Activated naive CD4-positive, alpha-beta T cell treated with anti-CD3 and anti-CD28 coated beads, Interleukin-2, amount 50 U/mL, for 24 hours (primary cell): Measurements from ENCODE around the gene S100A12.
"Not testable (repeated sequence)": the region's sequence is repeated elsewhere in the genome, so short reads cannot be mapped to it uniquely, and the experiment has no call there.

ENCODE experiments used
- H3K27ac Mint-ChIP-seq: one replicate; pipeline ENCODE4 v1.8.0; 2021; ENCODE audit warnings: mild to moderate bottlenecking, mixed read lengths
- H3K27me3 Mint-ChIP-seq: one replicate; pipeline ENCODE4 v1.8.0; 2021; ENCODE audit warnings: mixed read lengths
- H3K36me3 Mint-ChIP-seq: one replicate; pipeline ENCODE4 v1.8.0; 2021; ENCODE audit warnings: mixed read lengths
- H3K4me1 Mint-ChIP-seq: one replicate; pipeline ENCODE4 v1.8.0; 2021; ENCODE audit warnings: mixed read lengths
- H3K4me3 Mint-ChIP-seq: one replicate; pipeline ENCODE4 v1.8.0; 2021; ENCODE audit warnings: mild to moderate bottlenecking, mixed read lengths
- H3K9me3 Mint-ChIP-seq: one replicate; pipeline ENCODE4 v1.8.0; 2021; ENCODE audit warnings: mixed read lengths

Gene S100A12

DNA sequence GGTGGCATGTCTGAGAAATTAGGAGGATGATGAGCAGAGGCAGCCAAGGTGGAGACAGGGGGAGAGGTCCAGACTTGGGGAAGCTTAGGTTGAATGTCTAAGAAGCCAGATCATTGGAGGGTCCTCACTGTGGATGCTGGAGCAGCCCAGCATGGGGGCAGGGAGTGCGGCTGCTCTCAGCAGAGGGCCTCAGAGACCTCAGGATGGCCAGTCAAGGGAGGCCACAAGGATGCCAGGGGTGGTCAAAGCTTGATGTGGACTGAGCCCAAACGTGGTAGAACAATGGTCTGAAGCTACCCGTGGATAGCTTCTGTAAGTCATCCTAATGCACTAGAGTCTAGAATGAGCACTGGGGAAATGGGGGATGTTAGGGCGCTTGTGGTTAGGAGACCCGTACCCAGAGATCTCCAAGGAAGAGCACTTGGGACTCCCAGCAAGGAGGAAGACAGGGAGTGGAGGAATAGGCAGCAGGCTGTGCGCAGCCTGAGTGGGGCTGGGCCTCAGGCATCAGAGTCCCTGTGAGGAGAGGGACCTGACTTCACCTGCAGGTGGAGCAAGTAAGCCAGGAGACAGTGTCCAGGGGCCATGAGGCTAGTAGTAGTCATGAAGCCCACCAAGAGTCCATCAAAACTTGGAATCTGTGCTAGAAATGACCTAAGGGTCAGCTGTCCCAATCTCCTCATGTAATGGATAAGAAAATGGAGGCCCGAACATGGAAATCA, 22.0 kb downstream of the S100A12 start:
- peaks cover 18% of the 10 kb centered on the region for H3K4me1 Mint-ChIP-seq
- H3K27me3 Mint-ChIP-seq: peaks cover 2% of the 10 kb centered on the region

DNA sequence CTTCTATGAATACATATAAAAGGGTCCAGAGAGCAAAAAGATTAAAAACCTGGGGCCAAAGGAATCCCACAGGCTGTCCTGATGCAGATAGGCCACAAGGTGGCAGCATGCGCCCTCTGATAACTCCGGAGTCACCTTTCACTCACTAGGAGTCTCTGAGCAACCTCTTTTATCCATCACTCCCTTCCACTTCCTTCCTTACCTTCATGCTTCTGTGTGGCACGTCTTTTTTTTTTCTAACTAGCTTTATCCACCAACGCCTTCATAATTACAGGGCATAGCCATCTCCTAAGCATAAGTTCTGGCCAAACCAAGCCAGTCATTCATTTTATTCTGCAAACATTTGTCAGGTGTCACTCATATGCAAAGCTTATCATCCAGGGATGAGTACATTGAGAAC, 22.9 kb downstream of the S100A12 start:
- Mint-ChIP-seq H3K36me3 (no peaks in the 10 kb centered on the region), H3K9me3 (no peaks in the 10 kb centered on the region), H3K27me3 (peaks cover 2% of the 10 kb centered on the region)

More for the DNA sequence above, 22.0 kb downstream of the S100A12 start:
- H3K9me3 Mint-ChIP-seq: no peaks in the 10 kb centered on the region
- H3K36me3 Mint-ChIP-seq: no peaks in the 10 kb centered on the region
- H3K4me3 Mint-ChIP-seq: no peak overlapping the region
- H3K27ac Mint-ChIP-seq: peak overlapping the region; percentile 9

DNA sequence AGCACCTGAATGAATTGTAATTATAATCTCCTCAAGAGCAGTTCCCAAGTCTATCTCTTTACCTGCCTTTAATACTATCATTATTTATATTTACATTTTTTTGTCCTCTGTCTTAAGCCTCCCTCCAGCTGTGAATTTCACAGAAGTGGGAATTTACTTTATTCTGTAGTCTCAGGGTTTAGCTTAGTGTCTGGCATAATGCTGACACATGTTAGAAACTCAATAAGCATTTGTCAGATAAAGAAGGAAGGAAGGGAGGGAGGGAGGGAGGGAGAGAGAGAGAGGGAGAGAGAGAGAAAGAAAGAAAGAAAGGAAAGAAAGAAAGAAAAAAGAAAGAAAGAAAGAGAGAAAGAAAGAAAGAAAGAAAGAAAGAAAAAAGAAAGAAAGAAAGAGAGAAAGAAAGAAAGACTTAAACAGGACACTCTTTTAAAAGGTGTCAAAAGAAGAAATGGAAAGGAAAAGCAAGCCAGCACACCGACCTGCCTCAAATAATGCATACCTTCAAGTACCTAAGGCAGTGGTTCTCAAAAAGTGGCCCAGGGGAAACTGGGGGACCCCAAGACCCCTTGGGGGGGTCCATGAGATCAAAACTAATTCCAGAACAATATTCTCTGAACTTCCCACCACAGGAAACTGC, 25.0 kb downstream of the S100A12 start:
- no peak overlapping the region for H3K4me3 Mint-ChIP-seq
- peaks cover 14% of the 10 kb centered on the region for H3K4me1 Mint-ChIP-seq
- H3K9me3 Mint-ChIP-seq: no peaks in the 10 kb centered on the region
- peaks cover 7% of the 10 kb centered on the region for H3K27me3 Mint-ChIP-seq
- H3K36me3 Mint-ChIP-seq: no peaks in the 10 kb centered on the region
- no peak overlapping the region for H3K27ac Mint-ChIP-seq

More for the DNA sequence above, 22.9 kb downstream of the S100A12 start:
- Mint-ChIP-seq H3K27ac (peak overlapping the region; percentile 19), H3K4me3 (no peak overlapping the region), H3K4me1 (peaks cover 10% of the 10 kb centered on the region)

DNA sequence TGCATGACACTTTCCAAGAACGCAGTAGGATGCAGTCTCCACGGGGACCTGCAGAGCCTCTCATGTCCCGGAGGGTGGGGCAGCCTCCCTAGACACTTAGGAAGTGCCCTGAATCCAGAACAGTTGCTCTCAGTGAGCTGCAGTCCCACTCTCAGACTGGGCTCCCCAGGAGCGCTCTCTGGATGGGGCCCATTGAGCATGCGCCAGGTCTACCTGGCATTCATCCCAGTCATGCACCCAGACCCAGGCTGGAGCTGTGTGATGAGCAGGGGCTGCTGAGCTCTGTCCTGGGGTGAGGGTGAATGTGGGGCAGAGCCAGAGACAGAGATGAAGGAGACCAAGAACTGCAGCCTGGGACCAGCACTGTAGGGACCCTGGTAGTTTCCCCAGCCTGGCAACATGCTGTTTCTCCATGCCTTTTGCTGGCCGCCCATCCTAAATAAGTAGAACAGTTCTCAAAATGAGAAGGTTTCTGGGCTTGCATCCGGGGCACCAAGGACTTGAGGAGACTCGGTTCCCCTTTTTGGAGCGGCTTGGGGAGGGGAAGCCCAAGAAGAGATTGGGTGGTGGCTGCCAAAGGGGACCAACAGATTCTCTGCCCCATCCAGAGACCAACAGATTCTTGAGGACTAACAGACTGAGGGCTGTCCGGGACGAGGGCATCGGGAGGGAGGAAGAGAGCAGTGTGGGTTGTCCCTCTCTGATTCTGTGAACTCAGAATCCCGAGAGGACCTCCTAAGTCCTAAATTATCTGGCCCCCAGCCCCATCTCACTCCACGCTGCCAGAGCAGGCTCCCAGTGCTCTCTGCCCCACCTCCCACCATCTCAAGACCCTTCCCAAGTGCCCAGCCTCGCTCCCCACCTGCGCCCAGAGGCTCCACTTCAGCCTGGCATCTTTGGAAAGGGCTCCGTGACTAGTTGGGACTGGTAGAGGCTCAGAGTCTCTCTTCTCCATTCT, 25.8 kb downstream of the S100A12 start:
- Mint-ChIP-seq H3K27ac (no peak overlapping the region), H3K9me3 (no peaks in the 10 kb centered on the region), H3K4me1 (peaks cover 20% of the 10 kb centered on the region), H3K36me3 (no peaks in the 10 kb centered on the region), H3K4me3 (no peak overlapping the region), H3K27me3 (peaks cover 8% of the 10 kb centered on the region)

DNA sequence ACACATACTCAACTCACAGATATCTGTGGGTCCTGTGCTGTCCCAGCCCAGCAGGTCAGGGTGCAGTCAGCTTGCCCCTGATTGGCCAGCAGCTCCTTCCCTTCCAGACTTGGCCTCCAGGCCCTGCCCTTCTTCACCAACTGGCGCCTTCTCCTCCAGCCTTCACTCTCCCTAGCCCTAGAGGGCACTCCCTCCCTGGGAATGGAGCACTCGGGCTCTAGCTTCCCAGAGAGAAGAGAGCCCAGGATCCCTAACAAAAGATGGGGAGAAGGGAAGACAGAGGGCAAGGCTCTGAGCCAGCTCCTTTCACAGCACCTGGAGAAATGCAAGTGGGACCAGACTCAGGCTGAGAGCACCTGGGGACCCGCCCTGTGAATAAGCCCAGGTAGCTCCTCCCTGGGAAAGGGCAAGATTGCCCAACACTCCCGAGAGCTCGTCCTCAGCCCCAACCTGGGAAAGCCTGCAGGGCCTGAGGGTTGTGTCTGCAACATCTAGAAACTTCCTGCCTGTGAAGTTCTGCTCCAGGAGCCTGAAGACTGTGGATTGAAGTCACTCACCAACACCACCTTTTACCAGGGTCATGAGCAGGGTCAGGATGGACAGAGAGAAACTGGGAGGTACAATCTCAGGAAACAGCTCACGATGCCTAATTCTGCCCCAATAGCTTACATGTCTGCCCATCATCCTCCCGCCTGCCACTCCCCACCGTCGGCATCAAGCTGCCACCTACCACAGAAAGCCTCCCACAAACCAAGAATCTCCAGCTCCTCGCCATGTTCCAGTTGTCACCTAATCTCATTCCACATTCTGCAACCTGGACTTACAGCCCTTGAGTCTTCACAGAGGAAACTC, 26.7 kb downstream of the S100A12 start, which contains the start of gene PGLYRP4:
TSS of gene PGLYRP4 (minus strand) at position 331 of the 852 bp plus-strand sequence. CDS start 909 bp downstream, outside the sequence.
- peaks cover 24% of the 10 kb centered on the region for H3K4me1 Mint-ChIP-seq
- no peaks in the 10 kb centered on the region for H3K9me3 Mint-ChIP-seq
- no peak within 1 kb of the TSS for H3K4me3 Mint-ChIP-seq
- peaks cover 11% of the 10 kb centered on the region for H3K27me3 Mint-ChIP-seq
- no peak within 1 kb of the TSS for H3K27ac Mint-ChIP-seq
- no peaks in the 10 kb centered on the region for H3K36me3 Mint-ChIP-seq

DNA sequence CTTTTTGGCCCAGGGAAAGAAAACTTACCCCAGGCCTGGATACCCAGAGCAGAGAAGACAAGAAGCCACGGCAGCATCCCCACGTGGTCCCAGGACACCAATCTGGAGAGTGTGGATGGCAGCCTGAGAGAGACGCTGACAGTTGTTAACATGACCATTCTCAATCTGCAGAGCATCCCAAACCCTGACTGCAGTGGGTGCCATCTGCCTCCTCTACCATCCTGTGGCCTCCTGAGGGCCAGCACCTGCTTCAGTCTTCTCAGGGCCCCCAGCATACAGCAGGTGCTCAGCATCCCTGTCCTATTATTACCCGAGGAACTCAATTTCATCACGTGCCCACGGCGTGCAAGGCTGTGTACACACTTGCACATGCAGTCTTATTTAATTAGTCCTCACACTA, 27.6 kb downstream of the S100A12 start:
- H3K27me3 Mint-ChIP-seq: peaks cover 11% of the 10 kb centered on the region
- peaks cover 28% of the 10 kb centered on the region for H3K4me1 Mint-ChIP-seq
- no peaks in the 10 kb centered on the region for H3K9me3 Mint-ChIP-seq
- H3K27ac Mint-ChIP-seq: no peak overlapping the region
- no peaks in the 10 kb centered on the region for H3K36me3 Mint-ChIP-seq
- H3K4me3 Mint-ChIP-seq: no peak overlapping the region

DNA sequence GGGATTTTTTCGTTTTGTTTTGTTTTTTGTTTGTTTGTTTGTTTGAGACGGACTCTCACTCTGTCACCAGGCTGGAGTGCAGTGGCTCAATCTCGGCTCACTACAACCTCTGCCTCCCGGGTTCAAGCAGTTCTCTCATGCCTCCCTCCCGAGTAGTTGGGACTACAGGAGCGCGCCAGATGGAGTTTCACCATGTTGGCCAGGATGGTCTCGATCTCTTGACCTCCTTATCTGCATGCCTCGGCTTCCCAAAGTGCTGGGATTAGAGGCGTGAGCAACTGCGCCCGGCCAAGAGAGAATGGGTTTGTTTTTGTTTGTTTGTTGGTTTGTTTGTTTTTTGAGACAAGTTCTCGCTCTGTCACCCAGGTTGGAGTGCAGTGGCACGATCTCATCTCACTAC, 28.4 kb downstream of the S100A12 start:
- H3K4me3 Mint-ChIP-seq: not testable (repeated sequence)
- H3K27me3 Mint-ChIP-seq: peaks cover 11% of the 10 kb centered on the region

DNA sequence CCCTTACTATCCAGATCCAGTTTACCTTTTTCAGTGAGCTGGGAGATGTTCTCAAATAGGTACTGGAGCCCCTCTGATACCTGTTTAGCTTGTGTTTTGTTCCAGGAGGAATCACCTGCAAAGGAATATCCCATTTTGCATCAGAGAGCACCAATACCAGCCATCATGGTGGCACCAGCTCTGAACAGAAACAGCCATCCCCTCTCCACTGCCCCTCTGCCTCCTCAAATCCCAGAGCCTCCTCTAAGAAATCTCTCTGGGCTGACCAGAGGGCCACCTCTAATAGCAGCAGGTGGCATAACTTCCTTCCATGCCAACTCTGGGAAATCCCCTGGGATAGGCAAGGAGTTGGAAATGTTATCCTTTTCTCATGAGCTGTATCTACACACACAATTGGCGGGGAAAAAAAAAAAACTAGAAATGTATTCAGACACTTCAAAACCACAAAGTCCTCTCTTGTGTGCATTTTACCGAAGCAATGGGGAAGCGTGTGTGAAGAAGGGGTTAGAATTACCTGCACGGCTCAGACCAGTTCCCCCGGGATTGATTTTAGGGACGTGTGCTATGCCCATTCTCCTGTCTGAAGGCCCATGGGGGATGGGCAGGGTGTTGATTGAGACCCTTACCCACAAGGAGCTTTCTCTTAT, 29.2 kb downstream of the S100A12 start:
- H3K27me3 Mint-ChIP-seq: peaks cover 11% of the 10 kb centered on the region
- H3K4me3 Mint-ChIP-seq: peak overlapping the region; percentile 57
- no peaks in the 10 kb centered on the region for H3K36me3 Mint-ChIP-seq
- H3K9me3 Mint-ChIP-seq: no peaks in the 10 kb centered on the region
- H3K4me1 Mint-ChIP-seq: peaks cover 28% of the 10 kb centered on the region
- no peak overlapping the region for H3K27ac Mint-ChIP-seq

More for the DNA sequence above, 28.4 kb downstream of the S100A12 start:
- H3K27ac Mint-ChIP-seq, H3K36me3 Mint-ChIP-seq, H3K9me3 Mint-ChIP-seq: not testable (repeated sequence)
- H3K4me1 Mint-ChIP-seq: peaks cover 28% of the 10 kb centered on the region

DNA sequence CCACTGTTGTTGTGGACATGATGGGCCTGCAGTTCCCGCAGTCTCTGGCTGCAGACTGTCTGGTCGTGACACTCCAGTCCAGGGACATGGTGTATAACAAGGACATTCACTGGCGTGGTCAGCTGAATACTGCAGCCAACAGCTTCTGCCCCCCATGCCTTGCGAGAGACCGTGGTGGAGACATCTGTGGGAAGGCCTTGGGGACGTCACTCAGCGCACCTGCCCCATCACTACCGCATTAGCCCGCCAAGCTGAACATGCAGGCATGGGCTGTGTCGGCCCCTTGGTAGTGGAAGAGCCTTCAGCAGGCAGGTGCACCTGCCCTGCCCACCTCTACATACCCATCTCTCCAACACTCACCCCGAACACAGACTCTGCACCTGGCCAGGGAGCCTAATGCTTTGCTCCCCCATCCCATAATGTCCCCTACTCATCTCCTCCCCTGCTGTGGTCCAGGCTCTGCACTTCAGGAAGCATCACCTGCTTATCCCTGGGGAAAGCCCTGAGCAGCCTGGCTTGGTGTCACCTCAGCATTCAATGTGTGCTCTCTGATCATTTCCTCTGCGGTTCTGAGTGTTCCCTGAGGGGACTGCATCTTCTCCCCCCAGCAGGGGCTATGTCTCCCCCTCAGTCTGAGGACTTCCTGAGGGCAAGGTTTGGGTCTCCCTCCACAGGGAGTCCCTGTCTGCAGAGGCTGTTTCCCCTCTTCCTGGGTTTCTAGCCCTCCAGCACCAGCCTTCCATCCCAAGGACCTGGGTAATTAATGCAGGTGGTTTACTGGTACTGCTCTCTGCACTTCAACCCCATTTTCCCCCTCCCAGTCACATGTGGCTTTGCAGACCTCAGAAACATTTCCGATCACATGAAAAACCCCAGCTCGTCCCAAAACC, 30.0 kb downstream of the S100A12 start:
- Mint-ChIP-seq H3K9me3 (no peaks in the 10 kb centered on the region), H3K4me3 (peak overlapping the region; percentile 57), H3K4me1 (peaks cover 33% of the 10 kb centered on the region), H3K27ac (no peak overlapping the region), H3K27me3 (peaks cover 10% of the 10 kb centered on the region), H3K36me3 (no peaks in the 10 kb centered on the region)

DNA sequence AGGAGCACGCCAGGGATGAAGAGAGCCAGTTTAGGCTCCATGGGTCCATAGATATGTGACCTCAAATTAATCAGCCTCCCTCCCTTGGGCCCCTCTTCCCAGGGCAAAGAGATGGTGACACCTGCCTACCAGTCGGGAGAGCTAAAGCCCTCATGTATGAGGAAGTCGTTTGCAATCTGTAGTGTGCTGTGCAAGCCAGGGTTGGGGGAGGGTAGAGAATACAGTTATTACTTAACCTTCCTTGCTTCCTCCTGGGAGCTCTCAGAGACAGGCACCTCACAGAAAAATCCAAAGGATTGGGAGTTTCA, 30.7 kb downstream of the S100A12 start:
- peaks cover 10% of the 10 kb centered on the region for H3K27me3 Mint-ChIP-seq
- no peaks in the 10 kb centered on the region for H3K36me3 Mint-ChIP-seq
- H3K27ac Mint-ChIP-seq: no peak overlapping the region
- no peaks in the 10 kb centered on the region for H3K9me3 Mint-ChIP-seq
- peaks cover 38% of the 10 kb centered on the region for H3K4me1 Mint-ChIP-seq
- H3K4me3 Mint-ChIP-seq: no peak overlapping the region

DNA sequence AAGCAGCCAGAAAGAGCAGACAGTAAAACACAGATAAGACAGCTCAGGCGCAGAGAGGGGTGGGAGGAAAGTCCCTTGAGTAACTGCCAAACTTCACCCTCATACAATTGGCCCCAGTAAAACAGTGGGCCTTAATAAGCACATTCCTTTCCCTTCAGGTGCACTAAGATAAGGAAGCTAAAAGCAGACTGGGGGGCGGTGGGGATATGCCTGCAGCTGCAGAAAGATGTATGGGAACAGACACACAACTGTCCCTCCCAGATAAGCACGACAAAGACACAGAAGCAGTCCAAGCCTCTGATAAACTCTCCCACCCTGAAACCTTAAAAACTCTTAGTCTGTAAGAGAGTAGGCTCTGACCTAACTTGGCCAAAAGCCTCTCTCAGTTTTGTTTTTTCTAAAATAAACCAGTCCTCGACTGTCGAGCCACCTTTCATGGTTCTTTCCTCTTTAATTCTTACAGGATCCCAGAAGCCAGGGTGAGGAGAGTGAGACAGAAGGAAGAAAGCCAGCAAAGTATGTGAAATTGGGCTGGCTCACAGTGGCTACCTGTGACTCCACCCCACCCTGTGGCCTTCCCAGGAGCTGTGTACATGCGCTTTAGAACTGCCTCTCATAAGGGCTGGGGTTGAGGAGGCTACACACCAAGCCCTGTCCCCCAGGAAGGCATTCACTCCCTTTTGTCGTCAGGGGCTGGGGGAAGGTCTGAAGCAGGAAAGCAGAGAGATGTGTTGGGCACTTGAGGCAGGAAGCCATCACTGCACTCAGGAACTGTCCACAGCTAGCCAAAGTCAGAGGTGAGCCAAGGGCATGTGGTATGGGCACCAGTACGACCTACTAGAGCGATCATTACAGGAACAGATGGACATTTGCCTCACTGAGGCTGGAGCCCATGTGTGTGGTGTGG, 31.4 kb downstream of the S100A12 start:
- no peaks in the 10 kb centered on the region for H3K36me3 Mint-ChIP-seq
- H3K27ac Mint-ChIP-seq: no peak overlapping the region
- H3K9me3 Mint-ChIP-seq: no peaks in the 10 kb centered on the region
- peaks cover 44% of the 10 kb centered on the region for H3K4me1 Mint-ChIP-seq
- H3K4me3 Mint-ChIP-seq: no peak overlapping the region
- H3K27me3 Mint-ChIP-seq: peaks cover 10% of the 10 kb centered on the region

DNA sequence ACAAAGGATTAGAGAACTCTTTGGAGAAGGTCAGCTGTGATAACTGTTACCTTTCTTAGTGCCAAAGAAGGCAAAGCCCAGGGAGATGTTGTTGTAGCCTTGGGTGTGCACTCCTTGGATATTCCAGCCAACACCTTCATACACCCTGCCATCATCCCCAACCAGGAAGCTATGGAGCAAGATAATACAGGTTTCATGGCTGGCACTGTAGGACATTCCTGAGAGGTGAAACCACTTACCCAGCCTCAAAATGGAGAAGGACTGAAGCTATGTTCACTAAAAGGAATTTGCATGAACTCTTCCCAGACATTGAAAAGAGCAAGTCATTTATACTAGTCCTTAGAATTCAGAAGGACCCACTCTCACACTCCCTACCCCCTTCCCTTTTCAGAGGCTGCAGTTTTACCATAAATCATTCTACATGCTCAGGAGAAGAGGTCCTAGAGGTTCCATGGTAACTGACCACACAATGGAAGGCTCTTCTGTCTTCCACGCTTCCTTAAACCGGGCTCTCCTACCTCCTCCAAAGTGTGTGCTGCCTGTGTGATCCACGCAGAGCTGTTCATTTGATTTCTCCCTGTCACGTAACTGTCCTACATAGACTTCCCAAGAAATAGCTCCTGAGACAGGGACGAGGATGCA, 32.3 kb downstream of the S100A12 start:
- Mint-ChIP-seq H3K4me3 (no peak overlapping the region), H3K27ac (no peak overlapping the region)

DNA sequence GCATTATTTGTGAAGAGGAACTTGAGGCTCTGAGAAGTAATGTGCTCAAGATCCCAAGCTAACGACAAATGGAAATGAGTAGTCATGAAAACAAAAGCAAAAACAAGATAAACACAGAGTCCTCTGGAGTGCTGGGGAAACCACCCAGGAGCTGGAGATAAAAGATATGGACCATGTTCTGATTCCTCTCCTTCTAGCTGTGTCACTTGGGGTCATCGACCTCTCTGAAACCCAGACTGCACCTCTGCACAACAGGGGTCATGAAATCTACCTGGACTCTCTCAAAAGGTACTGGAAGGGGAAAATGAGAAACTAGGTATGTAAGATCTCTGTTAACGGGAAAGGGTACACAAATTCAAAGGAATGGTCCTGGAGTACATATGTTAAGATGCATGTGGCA, 33.2 kb downstream of the S100A12 start:
- H3K4me1 Mint-ChIP-seq: peaks cover 46% of the 10 kb centered on the region
- H3K9me3 Mint-ChIP-seq: no peaks in the 10 kb centered on the region
- no peak overlapping the region for H3K27ac Mint-ChIP-seq
- H3K36me3 Mint-ChIP-seq: no peaks in the 10 kb centered on the region
- no peak overlapping the region for H3K4me3 Mint-ChIP-seq
- peaks cover 10% of the 10 kb centered on the region for H3K27me3 Mint-ChIP-seq

More for the DNA sequence above, 32.3 kb downstream of the S100A12 start:
- no peaks in the 10 kb centered on the region for H3K36me3 Mint-ChIP-seq
- H3K27me3 Mint-ChIP-seq: peaks cover 10% of the 10 kb centered on the region
- peaks cover 46% of the 10 kb centered on the region for H3K4me1 Mint-ChIP-seq
- no peaks in the 10 kb centered on the region for H3K9me3 Mint-ChIP-seq
